B cell (primary cell): Measurements from ENCODE around the gene DENND2A.

Source experiments
- EZH2 ChIP-seq: IDR thresholded peaks from 2 replicates; pipeline ENCODE4 v1.6.1; 2012; ENCODE audit warnings: borderline replicate concordance, low read depth, mild to moderate bottlenecking, moderate library complexity, low read length; ENCODE audit not compliant: insufficient read depth, poor library complexity, severe bottlenecking
- TF ChIP-seq, protein P1 (sequence below): fragments of 200-600 bp; IDR thresholded peaks from one replicate; pipeline ENCODE4 v1.8.0; 2022; ENCODE audit warnings: antibody characterized with exemption, mild to moderate bottlenecking

DNA sequence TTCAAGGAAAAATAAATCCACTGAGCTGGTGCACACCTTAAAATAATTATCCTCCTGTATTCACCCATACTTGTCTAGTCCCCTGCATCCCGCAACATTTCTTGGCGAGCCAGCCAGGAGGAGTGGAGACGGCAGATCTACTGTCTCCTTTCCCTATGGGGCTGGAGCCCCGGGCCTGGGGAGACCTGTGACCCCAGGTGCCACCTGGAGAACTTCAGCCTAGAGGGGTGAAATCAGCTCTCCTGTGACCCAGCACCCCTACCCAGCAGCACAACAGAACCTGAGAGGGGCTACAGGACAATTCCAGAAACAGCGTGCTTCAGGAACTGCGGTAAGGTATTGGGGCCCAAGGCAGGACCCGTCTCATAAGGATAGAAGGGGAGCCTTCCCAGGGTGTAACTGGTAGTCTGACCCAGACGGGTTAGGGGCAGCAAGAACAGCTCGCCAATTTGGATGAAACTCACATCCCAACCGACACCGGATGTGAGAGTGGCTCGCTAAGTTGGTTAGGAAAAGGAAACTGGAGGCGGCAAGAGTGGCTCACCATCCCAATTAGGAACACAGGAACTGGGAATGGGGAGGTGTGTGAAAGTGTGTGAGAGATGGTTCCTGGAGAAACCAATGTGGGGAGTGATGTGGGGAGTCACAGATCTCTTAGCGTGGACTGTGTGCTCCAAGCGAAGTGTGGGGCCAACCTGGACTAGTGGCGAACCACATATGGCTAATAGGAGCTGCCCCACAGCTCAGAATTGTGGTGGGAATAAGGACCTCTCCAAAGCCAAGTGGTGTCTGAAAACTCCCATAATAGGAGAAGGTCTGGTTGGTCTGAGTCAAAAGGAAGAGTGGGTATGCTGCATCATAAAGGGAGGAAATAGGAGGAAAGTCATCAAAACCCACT lies 15.1 kb upstream of the DENND2A start:
- TF ChIP-seq, protein P1, sequence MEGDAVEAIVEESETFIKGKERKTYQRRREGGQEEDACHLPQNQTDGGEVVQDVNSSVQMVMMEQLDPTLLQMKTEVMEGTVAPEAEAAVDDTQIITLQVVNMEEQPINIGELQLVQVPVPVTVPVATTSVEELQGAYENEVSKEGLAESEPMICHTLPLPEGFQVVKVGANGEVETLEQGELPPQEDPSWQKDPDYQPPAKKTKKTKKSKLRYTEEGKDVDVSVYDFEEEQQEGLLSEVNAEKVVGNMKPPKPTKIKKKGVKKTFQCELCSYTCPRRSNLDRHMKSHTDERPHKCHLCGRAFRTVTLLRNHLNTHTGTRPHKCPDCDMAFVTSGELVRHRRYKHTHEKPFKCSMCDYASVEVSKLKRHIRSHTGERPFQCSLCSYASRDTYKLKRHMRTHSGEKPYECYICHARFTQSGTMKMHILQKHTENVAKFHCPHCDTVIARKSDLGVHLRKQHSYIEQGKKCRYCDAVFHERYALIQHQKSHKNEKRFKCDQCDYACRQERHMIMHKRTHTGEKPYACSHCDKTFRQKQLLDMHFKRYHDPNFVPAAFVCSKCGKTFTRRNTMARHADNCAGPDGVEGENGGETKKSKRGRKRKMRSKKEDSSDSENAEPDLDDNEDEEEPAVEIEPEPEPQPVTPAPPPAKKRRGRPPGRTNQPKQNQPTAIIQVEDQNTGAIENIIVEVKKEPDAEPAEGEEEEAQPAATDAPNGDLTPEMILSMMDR, result no peak
- no peak for TF ChIP-seq EZH2
